ENCODE measurements around the gene DGCR2.
"Not testable (repeated sequence)": the region's sequence is repeated elsewhere in the genome, so short reads cannot be mapped to it uniquely, and the experiment has no call there.

Gene DGCR2

GRCh38 chr22:18987765-18988164 is 134.4 kb downstream of the DGCR2 start:
- Histone ChIP-seq H3K9me3 (ENCODE audit: insufficient read depth, low read length, severe bottlenecking) (no peaks in the 10 kb centered on the region), H3K9ac (ENCODE audit: low read depth, low read length) (no peak overlapping the region), H3K27me3 (ENCODE audit: insufficient read depth, low read length, poor library complexity) (no peaks in the 10 kb centered on the region), H3K36me3 (ENCODE audit: insufficient read depth, low read length) (no peaks in the 10 kb centered on the region), H4K20me1 (ENCODE audit: insufficient read depth, low read length) (no peaks in the 10 kb centered on the region), H2AFZ (ENCODE audit: low read depth, low read length) (no peak overlapping the region), H3K79me2 (ENCODE audit: insufficient read depth, low read length) (no peaks in the 10 kb centered on the region), H3K4me2 (ENCODE audit: insufficient read depth, low read length) (no peak overlapping the region), H3K27ac (ENCODE audit: low read length) (no peak overlapping the region), H3K4me3 (ENCODE audit: low read depth in 1 of 2, low read length in 2 of 2) (no peak overlapping the region), H3K4me1 (ENCODE audit: insufficient read depth, low read length) (no peaks in the 10 kb centered on the region)
- DNase-seq (no peak), ATAC-seq (ENCODE audit: insufficient read depth, low read depth) (no peak)
- TF ChIP-seq EZH2 (IDR thresholded peaks at IDR 0.05; ENCODE audit: borderline replicate concordance, low read depth, low read length, severe bottlenecking), result no peak
- TF ChIP-seq, protein P1, sequence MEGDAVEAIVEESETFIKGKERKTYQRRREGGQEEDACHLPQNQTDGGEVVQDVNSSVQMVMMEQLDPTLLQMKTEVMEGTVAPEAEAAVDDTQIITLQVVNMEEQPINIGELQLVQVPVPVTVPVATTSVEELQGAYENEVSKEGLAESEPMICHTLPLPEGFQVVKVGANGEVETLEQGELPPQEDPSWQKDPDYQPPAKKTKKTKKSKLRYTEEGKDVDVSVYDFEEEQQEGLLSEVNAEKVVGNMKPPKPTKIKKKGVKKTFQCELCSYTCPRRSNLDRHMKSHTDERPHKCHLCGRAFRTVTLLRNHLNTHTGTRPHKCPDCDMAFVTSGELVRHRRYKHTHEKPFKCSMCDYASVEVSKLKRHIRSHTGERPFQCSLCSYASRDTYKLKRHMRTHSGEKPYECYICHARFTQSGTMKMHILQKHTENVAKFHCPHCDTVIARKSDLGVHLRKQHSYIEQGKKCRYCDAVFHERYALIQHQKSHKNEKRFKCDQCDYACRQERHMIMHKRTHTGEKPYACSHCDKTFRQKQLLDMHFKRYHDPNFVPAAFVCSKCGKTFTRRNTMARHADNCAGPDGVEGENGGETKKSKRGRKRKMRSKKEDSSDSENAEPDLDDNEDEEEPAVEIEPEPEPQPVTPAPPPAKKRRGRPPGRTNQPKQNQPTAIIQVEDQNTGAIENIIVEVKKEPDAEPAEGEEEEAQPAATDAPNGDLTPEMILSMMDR (IDR thresholded peaks at IDR 0.05; ENCODE audit: borderline replicate concordance, extremely low read depth, low read length, poor library complexity, severe bottlenecking), result no peak

GRCh38 chr22:18987114-18987513 is 135.1 kb downstream of the DGCR2 start:
- not testable (repeated sequence) for H3K9ac ChIP-seq (ENCODE audit: low read depth, low read length)

More at GRCh38 chr22:18987114-18987513, 135.1 kb downstream of the DGCR2 start:
- H3K4me2 ChIP-seq (ENCODE audit: insufficient read depth, low read length); H4K20me1 ChIP-seq (ENCODE audit: insufficient read depth, low read length); H3K79me2 ChIP-seq (ENCODE audit: insufficient read depth, low read length); H3K27me3 ChIP-seq (ENCODE audit: insufficient read depth, low read length, poor library complexity); H3K36me3 ChIP-seq (ENCODE audit: insufficient read depth, low read length); H3K4me3 ChIP-seq (ENCODE audit: low read depth in 1 of 2, low read length in 2 of 2); H3K4me1 ChIP-seq (ENCODE audit: insufficient read depth, low read length); ATAC-seq (ENCODE audit: insufficient read depth, low read depth); DNase-seq; H3K9me3 ChIP-seq (ENCODE audit: insufficient read depth, low read length, severe bottlenecking); H2AFZ ChIP-seq (ENCODE audit: low read depth, low read length); H3K27ac ChIP-seq (ENCODE audit: low read length): not testable (repeated sequence)

Measured in DND-41 (cell line).